Loucy (cell line): ENCODE data around the gene JSRP1.

ENCODE experiments used
- H2AFZ ChIP-seq: fragments of 200-600 bp; sonication (generic); 2 replicates; pipeline ENCODE4 v1.6.0; 2016; ENCODE audit warnings: antibody characterized with exemption, mild to moderate bottlenecking, low read length, moderate library complexity
- H3F3A ChIP-seq: fragments of 200-600 bp; 2 replicates; pipeline ENCODE4 v1.6.0; 2016; ENCODE audit warnings: antibody characterized with exemption, low read depth, mild to moderate bottlenecking
- H3K27me3 ChIP-seq: fragments of 200-600 bp; sonication (generic); 2 replicates; pipeline ENCODE4 v1.6.1; 2014; ENCODE audit warnings: low read length, mild to moderate bottlenecking; ENCODE audit not compliant: insufficient read depth, poor library complexity, severe bottlenecking
- H3K36me3 ChIP-seq: fragments of 200-600 bp; sonication (generic); 2 replicates; pipeline ENCODE4 v1.6.1; 2016; ENCODE audit warnings: low read length; ENCODE audit not compliant: insufficient read depth
- H3K4me1 ChIP-seq: fragments of 200-600 bp; sonication (generic); 2 replicates; pipeline ENCODE4 v1.5.1; 2014; ENCODE audit warnings: low read length, mild to moderate bottlenecking; ENCODE audit not compliant: insufficient read depth, poor library complexity, severe bottlenecking
- H3K4me2 ChIP-seq: fragments of 200-600 bp; sonication (generic); 2 replicates; pipeline ENCODE4 v1.6.0; 2014; ENCODE audit warnings: antibody characterized with exemption, low read length, low read depth, mild to moderate bottlenecking; ENCODE audit not compliant: poor library complexity, severe bottlenecking
- H3K4me3 ChIP-seq: fragments of 200-600 bp; sonication (generic); 2 replicates; pipeline ENCODE4 v1.5.1; 2014; ENCODE audit warnings: low read length, mild to moderate bottlenecking, mixed read lengths; ENCODE audit not compliant: poor library complexity, severe bottlenecking
- H3K79me2 ChIP-seq: fragments of 200-600 bp; sonication (generic); 2 replicates; pipeline ENCODE4 v1.6.1; 2014; ENCODE audit warnings: low read length; ENCODE audit not compliant: insufficient read depth
- H3K9ac ChIP-seq: fragments of 200-600 bp; sonication (generic); 2 replicates; pipeline ENCODE4 v1.6.0; 2014; ENCODE audit warnings: mild to moderate bottlenecking, low read depth, low read length, moderate library complexity; ENCODE audit not compliant: poor library complexity, severe bottlenecking
- H3K9me2 ChIP-seq: fragments of 200-600 bp; sonication (generic); replicated peaks from 2 replicates; pipeline ENCODE4 v1.6.1; 2016; ENCODE audit warnings: low read depth, low read length, mixed read lengths
- H3K9me3 ChIP-seq: fragments of 200-600 bp; sonication (generic); 2 replicates; pipeline ENCODE4 v1.6.1; 2014; ENCODE audit warnings: mild to moderate bottlenecking, antibody characterized with exemption, low read length, low read depth; ENCODE audit not compliant: insufficient read depth
- H4K20me1 ChIP-seq: fragments of 200-600 bp; sonication (generic); 2 replicates; pipeline ENCODE4 v1.6.0; 2014; ENCODE audit warnings: antibody characterized with exemption, low read length, mild to moderate bottlenecking; ENCODE audit not compliant: insufficient read depth, poor library complexity, severe bottlenecking
- CTCF ChIP-seq: fragments of 200-600 bp; sonication (generic); conservative IDR thresholded peaks from 2 replicates; pipeline ENCODE4 v1.5.1; 2014; ENCODE audit warnings: mild to moderate bottlenecking, antibody characterized with exemption, low read length
- EZH2phosphoT487 ChIP-seq: fragments of 200-600 bp; IDR thresholded peaks from 2 replicates; pipeline ENCODE4 v1.6.1; 2018; ENCODE audit warnings: antibody characterized with exemption, mild to moderate bottlenecking, moderate library complexity, borderline replicate concordance

The JSRP1 gene

GRCh38 chr19:2226840-2227360 is 29.3 kb downstream of the JSRP1 start:
- Histone ChIP-seq H3F3A (no peaks in the 10 kb centered on the region), H3K4me2 (no peak overlapping the region), H2AFZ (no peak overlapping the region), H3K79me2 (no peaks in the 10 kb centered on the region), H3K9me2 (no peaks in the 10 kb centered on the region), H3K36me3 (peaks cover 75% of the 10 kb centered on the region; the same call in 1 of the 2 replicates), H3K4me1 (no peaks in the 10 kb centered on the region), H3K27me3 (no peaks in the 10 kb centered on the region), H3K4me3 (no peak overlapping the region), H3K9me3 (no peaks in the 10 kb centered on the region), H3K9ac (no peak overlapping the region), H4K20me1 (no peaks in the 10 kb centered on the region)
- no peak for TF ChIP-seq EZH2phosphoT487
- no peak for TF ChIP-seq CTCF

- H3K9ac ChIP-seq: no peak overlapping the region
- no peaks in the 10 kb centered on the region for H3K9me2 ChIP-seq
- H3K79me2 ChIP-seq: no peaks in the 10 kb centered on the region
- peaks cover 81% of the 10 kb centered on the region; the same call in 1 of the 2 replicates for H3K36me3 ChIP-seq
- H3K27me3 ChIP-seq: no peaks in the 10 kb centered on the region
- H2AFZ ChIP-seq: no peak overlapping the region
- H3K4me2 ChIP-seq: no peak overlapping the region
- no peaks in the 10 kb centered on the region for H3F3A ChIP-seq
- H3K4me1 ChIP-seq: no peaks in the 10 kb centered on the region
- TF ChIP-seq EZH2phosphoT487: no peak
- TF ChIP-seq CTCF: no peak
- no peak overlapping the region for H3K4me3 ChIP-seq
- no peaks in the 10 kb centered on the region for H3K9me3 ChIP-seq
- no peaks in the 10 kb centered on the region for H4K20me1 ChIP-seq
Measured at GRCh38 chr19:2226051-2226839, 30.0 kb downstream of the JSRP1 start.

- Histone ChIP-seq H4K20me1 (no peaks in the 10 kb centered on the region), H3K36me3 (peaks cover 87% of the 10 kb centered on the region; the same call in 1 of the 2 replicates), H3K9ac (no peak overlapping the region)
Measured at GRCh38 chr19:2225415-2226050, 30.7 kb downstream of the JSRP1 start.

More at GRCh38 chr19:2225415-2226050, 30.7 kb downstream of the JSRP1 start:
- TF ChIP-seq EZH2phosphoT487 (no peak), CTCF (no peak)
- Histone ChIP-seq H3K79me2 (no peaks in the 10 kb centered on the region), H3K9me2 (no peaks in the 10 kb centered on the region), H3K4me2 (no peak overlapping the region), H3K9me3 (no peaks in the 10 kb centered on the region), H3K27me3 (no peaks in the 10 kb centered on the region), H3K4me3 (no peak overlapping the region), H3K4me1 (no peaks in the 10 kb centered on the region), H2AFZ (no peak overlapping the region), H3F3A (no peaks in the 10 kb centered on the region)
